OCI-LY1 (cell line): Measurements from ENCODE around the gene DCST1.

Experiments
- EZH2 ChIP-seq: fragments of 200-600 bp; sonication (generic), shearing (Covaris generic); IDR thresholded peaks from 2 replicates; pipeline ENCODE4 v1.8.0; 2017; ENCODE audit warnings: borderline replicate concordance, mixed run types, mild to moderate bottlenecking, antibody characterized with exemption, low read length, moderate library complexity, mixed read lengths
- TF ChIP-seq, protein P1 (sequence below): fragments of 200-600 bp; sonication (generic), shearing (Covaris generic); IDR thresholded peaks from 2 replicates; pipeline ENCODE4 v1.5.1; 2017; ENCODE audit warnings: mild to moderate bottlenecking, antibody characterized with exemption, low read length, moderate library complexity, mixed read lengths

DNA sequence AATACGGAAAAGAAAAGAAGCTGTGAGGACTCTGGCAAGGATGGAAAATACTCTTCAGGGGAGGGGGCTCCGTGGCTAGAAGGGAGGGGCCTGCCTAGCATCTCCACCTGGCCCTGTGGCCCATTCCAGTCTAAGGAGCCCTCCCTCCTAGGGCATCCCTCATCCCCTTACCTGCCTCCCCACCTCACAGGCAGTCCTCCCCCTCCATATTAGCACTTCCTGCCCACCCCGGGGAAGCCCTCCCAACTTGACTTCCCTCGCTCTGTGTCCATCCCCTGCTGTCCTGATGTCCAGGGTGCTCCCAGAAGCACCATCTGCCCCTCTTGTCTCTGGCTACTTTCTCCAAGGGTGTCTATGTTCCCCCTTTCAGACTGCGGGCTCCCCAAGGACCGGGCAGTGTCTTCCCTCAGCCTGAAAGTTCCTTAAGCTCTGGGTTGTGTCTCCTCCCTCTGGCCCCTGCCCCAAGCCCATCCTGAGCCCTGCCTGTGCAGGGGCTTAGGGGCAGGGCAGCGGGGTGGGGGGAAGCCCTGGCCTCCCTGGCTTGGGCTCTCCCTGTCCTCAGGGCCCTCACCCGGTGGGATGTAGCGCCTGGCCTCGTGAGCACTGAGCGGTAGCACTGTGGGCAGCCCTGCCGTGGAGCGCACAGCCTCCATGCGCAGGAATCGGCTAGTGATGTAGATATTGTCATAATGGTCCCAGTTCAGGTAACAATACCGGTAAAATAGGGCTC, 3.9 kb upstream of the DCST1 start:
- TF ChIP-seq EZH2 = no peak
- TF ChIP-seq, protein P1, sequence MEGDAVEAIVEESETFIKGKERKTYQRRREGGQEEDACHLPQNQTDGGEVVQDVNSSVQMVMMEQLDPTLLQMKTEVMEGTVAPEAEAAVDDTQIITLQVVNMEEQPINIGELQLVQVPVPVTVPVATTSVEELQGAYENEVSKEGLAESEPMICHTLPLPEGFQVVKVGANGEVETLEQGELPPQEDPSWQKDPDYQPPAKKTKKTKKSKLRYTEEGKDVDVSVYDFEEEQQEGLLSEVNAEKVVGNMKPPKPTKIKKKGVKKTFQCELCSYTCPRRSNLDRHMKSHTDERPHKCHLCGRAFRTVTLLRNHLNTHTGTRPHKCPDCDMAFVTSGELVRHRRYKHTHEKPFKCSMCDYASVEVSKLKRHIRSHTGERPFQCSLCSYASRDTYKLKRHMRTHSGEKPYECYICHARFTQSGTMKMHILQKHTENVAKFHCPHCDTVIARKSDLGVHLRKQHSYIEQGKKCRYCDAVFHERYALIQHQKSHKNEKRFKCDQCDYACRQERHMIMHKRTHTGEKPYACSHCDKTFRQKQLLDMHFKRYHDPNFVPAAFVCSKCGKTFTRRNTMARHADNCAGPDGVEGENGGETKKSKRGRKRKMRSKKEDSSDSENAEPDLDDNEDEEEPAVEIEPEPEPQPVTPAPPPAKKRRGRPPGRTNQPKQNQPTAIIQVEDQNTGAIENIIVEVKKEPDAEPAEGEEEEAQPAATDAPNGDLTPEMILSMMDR = no peak
